ENCODE results near the gene SLC25A47.

SLC25A47 gene

DNA sequence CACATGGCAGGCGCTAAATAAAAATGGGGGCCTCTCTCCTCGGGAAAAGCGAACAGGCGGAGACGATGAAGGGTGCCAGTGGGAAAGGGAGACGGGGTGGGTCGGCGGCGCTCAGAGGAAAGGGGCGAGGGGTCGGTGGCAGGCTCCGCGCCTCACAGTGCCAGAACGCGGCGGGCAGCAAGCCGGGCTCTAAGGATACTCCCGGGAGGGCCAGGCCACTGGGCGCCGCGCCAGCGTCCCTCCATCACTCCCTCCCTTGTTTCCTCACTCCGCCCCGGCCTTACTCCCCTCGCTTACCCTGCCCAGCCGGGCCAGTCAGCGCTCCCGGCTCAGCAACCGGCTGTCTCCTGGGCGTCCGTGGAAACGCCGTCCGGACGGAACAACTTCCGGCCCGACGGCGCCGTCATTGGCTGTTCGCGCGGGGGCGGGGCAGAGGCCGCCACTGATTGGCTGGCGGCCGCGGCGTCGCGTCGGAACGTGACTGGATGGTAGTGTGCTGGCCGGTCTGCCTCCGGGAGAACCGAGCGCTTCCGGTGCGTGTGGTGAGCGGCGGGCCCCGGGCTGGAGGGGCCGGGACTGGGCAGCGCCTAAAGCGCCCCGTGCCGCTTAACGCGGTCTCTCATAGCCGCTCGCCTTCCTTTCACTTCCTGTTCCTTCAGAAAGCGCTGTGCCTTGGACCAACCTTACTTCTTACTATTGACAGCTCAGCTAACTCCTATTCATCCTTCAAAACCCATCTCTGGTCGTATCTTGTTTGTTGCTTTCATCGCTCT, 53.0 kb downstream of the SLC25A47 start, which contains the start of gene WDR25:
TSS of gene WDR25 (plus strand) at position 523 of the 773 bp plus-strand sequence.
- peak within 1 kb of the TSS; percentile 67 to 95 (median 82) for H3K4me3 ChIP-seq (ENCODE audit: control insufficient read depth in 1 of 7, extremely low read depth in 1 of 7, insufficient read depth in 4 of 7, low read depth in 2 of 7, low read length in 6 of 7)
- peak; percentile 91 to 94 (median 92) for DNase-seq
- POLR2A ChIA-PET, result interaction anchor here (1.1 kb wide), 1 partner anchor 35 kb away, joined by 3 read pairs; no protein-coding TSS in a partner anchor
- no peaks in the 10 kb centered on the region for H3K27me3 ChIP-seq (replicated peaks in 2 of 5; ENCODE audit: control insufficient read depth in 4 of 5, insufficient read depth in 5 of 5, low read length in 4 of 5)
- CTCF ChIA-PET, result interaction anchor here (0.9 to 3.0 kb wide), 7 partner anchors 9 to 270 kb away, joined by 3 to 17 read pairs (median 4); no protein-coding TSS in a partner anchor
- H3K9me3 ChIP-seq (ENCODE audit: control extremely low read depth in 1 of 5, control insufficient read depth in 4 of 5, insufficient read depth in 2 of 5, low read depth in 1 of 5, low read length in 4 of 5), result no peaks in the 10 kb centered on the region
- H3K27ac ChIP-seq (ENCODE audit: insufficient read depth in 1 of 2, low read depth in 1 of 2, low read length in 2 of 2, poor library complexity in 1 of 2, severe bottlenecking in 2 of 2), result peak within 1 kb of the TSS; percentile 79 to 90
- H3K4me1 ChIP-seq (ENCODE audit: control extremely low read depth in 1 of 4, control insufficient read depth in 4 of 4, insufficient read depth in 4 of 4, low read length in 3 of 4), result peaks cover 14 to 43% (median 30%) of the 10 kb centered on the region in 4 experiments
- WGBS (ENCODE audit: insufficient coverage), result 0% methylated on average over 48 of the region's 74 CpGs
- peaks cover 0 to 6% (median under 1%) of the 10 kb centered on the region in 4 experiments for H3K36me3 ChIP-seq (ENCODE audit: control insufficient read depth in 4 of 4, insufficient read depth in 4 of 4, low read length in 3 of 4)

- H3K27ac ChIP-seq (ENCODE audit: insufficient read depth in 1 of 2, low read depth in 1 of 2, low read length in 2 of 2, poor library complexity in 1 of 2, severe bottlenecking in 2 of 2), result peak overlapping the region; percentile 79 to 90
- peak in 2 of 3 donors; percentile 4 to 23 for DNase-seq
- POLR2A ChIA-PET, result no interaction called here
- H3K4me3 ChIP-seq (ENCODE audit: control insufficient read depth in 1 of 7, extremely low read depth in 1 of 7, insufficient read depth in 4 of 7, low read depth in 2 of 7, low read length in 6 of 7), result peak overlapping the region; percentile 67 to 95 (median 82)
- H3K4me1 ChIP-seq (ENCODE audit: control extremely low read depth in 1 of 4, control insufficient read depth in 4 of 4, insufficient read depth in 4 of 4, low read length in 3 of 4), result peaks cover 14 to 43% (median 30%) of the 10 kb centered on the region in 4 experiments
- H3K9me3 ChIP-seq (ENCODE audit: control extremely low read depth in 1 of 5, control insufficient read depth in 4 of 5, insufficient read depth in 2 of 5, low read depth in 1 of 5, low read length in 4 of 5), result no peaks in the 10 kb centered on the region
- H3K27me3 ChIP-seq (replicated peaks in 2 of 5; ENCODE audit: control insufficient read depth in 4 of 5, insufficient read depth in 5 of 5, low read length in 4 of 5), result no peaks in the 10 kb centered on the region
- CTCF ChIA-PET, result interaction anchor here (0.6 to 3.0 kb wide), 10 partner anchors 9 to 269 kb away, joined by 3 to 17 read pairs (median 5); no protein-coding TSS in a partner anchor
- peaks cover 0 to 6% (median under 1%) of the 10 kb centered on the region in 4 experiments for H3K36me3 ChIP-seq (ENCODE audit: control insufficient read depth in 4 of 4, insufficient read depth in 4 of 4, low read length in 3 of 4)
- no CpG with 5 or more reads among the region's 7 CpGs for WGBS (ENCODE audit: insufficient coverage)
These were observed 53.6 kb downstream of the SLC25A47 start for GRCh38 chr14:100376751-100377171.
